H9 (cell line): ENCODE measurements around the gene PCGF5. TPM values are rescaled to one million over a fixed set of nuclear protein-coding genes. Genes with fewer than 3 reads are reported as not detected.

Source experiments
- DNase-seq: peaks from one replicate; pipeline ENCODE4 v3.0.0-alpha.2; 2017
- H2AFZ ChIP-seq: one replicate; pipeline ENCODE4 v1.6.1; 2013; ENCODE audit warnings: mild to moderate bottlenecking, low read length, control low read depth, moderate library complexity
- H2AK5ac ChIP-seq: 2 replicates; pipeline ENCODE4 v1.6.1; 2013; ENCODE audit warnings: low read length, control low read depth, mixed read lengths; ENCODE audit not compliant: insufficient read length
- H2BK120ac ChIP-seq: one replicate; pipeline ENCODE4 v1.6.1; 2013; ENCODE audit warnings: low read depth, mild to moderate bottlenecking, low read length, control low read depth, inconsistent platforms; ENCODE audit not compliant: poor library complexity, severe bottlenecking
- H2BK12ac ChIP-seq: 2 replicates; pipeline ENCODE4 v1.6.1; 2013; ENCODE audit warnings: low read length, control low read depth, mixed read lengths, low read depth; ENCODE audit not compliant: insufficient read length
- H2BK15ac ChIP-seq: 2 replicates; pipeline ENCODE4 v1.6.1; 2013; ENCODE audit warnings: low read depth, low read length, control low read depth
- H2BK20ac ChIP-seq: one replicate; pipeline ENCODE4 v1.6.1; 2013; ENCODE audit warnings: low read depth, mild to moderate bottlenecking, low read length, control low read depth, inconsistent platforms; ENCODE audit not compliant: poor library complexity, severe bottlenecking
- H2BK5ac ChIP-seq: 2 replicates; pipeline ENCODE4 v1.6.1; 2013; ENCODE audit warnings: low read length, control low read depth, mixed read lengths; ENCODE audit not compliant: insufficient read length
- H3K14ac ChIP-seq: 2 replicates; pipeline ENCODE4 v1.6.1; 2013; ENCODE audit warnings: low read length, control low read depth; ENCODE audit not compliant: insufficient read depth
- H3K18ac ChIP-seq: 2 replicates; pipeline ENCODE4 v1.6.1; 2013; ENCODE audit warnings: low read depth, mild to moderate bottlenecking, mixed read lengths, low read length, control low read depth; ENCODE audit not compliant: insufficient read length
- H3K23ac ChIP-seq: 2 replicates; pipeline ENCODE4 v1.6.1; 2013; ENCODE audit warnings: low read length, control low read depth, mixed read lengths, low read depth; ENCODE audit not compliant: insufficient read length
- H3K23me2 ChIP-seq: 2 replicates; pipeline ENCODE4 v1.6.1; 2013; ENCODE audit warnings: low read depth, mild to moderate bottlenecking, mixed read lengths, low read length, control low read depth; ENCODE audit not compliant: insufficient read length, poor library complexity, severe bottlenecking
- H3K27ac ChIP-seq: 2 replicates; pipeline ENCODE4 v1.5.1; 2013; ENCODE audit warnings: low read length, control low read depth, mixed read lengths, low read depth; ENCODE audit not compliant: insufficient read length
- H3K27me3 ChIP-seq: 2 replicates; pipeline ENCODE4 v1.6.1; 2013; ENCODE audit warnings: low read length, control low read depth, inconsistent platforms; ENCODE audit not compliant: insufficient read depth
- H3K4ac ChIP-seq: 2 replicates; pipeline ENCODE4 v1.6.1; 2013; ENCODE audit warnings: low read depth, mild to moderate bottlenecking, control low read depth, inconsistent platforms, low read length, moderate library complexity
- H3K4me1 ChIP-seq: 2 replicates; pipeline ENCODE4 v1.6.1; 2013; ENCODE audit warnings: low read length, control low read depth, inconsistent platforms; ENCODE audit not compliant: insufficient read depth
- H3K4me2 ChIP-seq: 2 replicates; pipeline ENCODE4 v1.6.1; 2013; ENCODE audit warnings: low read length, control low read depth, mixed read lengths; ENCODE audit not compliant: insufficient read length, insufficient read depth
- H3K56ac ChIP-seq: 2 replicates; pipeline ENCODE4 v1.6.1; 2013; ENCODE audit warnings: low read depth, mild to moderate bottlenecking, mixed read lengths, low read length, control low read depth; ENCODE audit not compliant: insufficient read length
- H3K79me1 ChIP-seq: 2 replicates; pipeline ENCODE4 v1.6.1; 2013; ENCODE audit warnings: low read depth, mild to moderate bottlenecking, moderate library complexity, low read length, control low read depth, inconsistent platforms; ENCODE audit not compliant: insufficient read depth, poor library complexity, severe bottlenecking
- H3K79me2 ChIP-seq: 2 replicates; pipeline ENCODE4 v1.6.1; 2013; ENCODE audit warnings: low read length, control low read depth, inconsistent platforms; ENCODE audit not compliant: insufficient read depth
- H3K9ac ChIP-seq: 2 replicates; pipeline ENCODE4 v1.6.1; 2013; ENCODE audit warnings: low read length, control low read depth, mixed read lengths; ENCODE audit not compliant: insufficient read length; ENCODE audit errors: extremely low read depth
- H3K9me3 ChIP-seq: one replicate; pipeline ENCODE4 v1.6.1; 2013; ENCODE audit warnings: low read depth, low read length, inconsistent platforms; ENCODE audit not compliant: control insufficient read depth
- H3T11ph ChIP-seq: one replicate; pipeline ENCODE4 v1.6.1; 2013; ENCODE audit warnings: mild to moderate bottlenecking, low read length, control low read depth, inconsistent platforms
- H4K20me1 ChIP-seq: one replicate; pipeline ENCODE4 v1.6.1; 2013; ENCODE audit not compliant: control insufficient read depth, insufficient read length, insufficient read depth
- H4K5ac ChIP-seq: 2 replicates; pipeline ENCODE4 v1.6.1; 2013; ENCODE audit warnings: low read depth, mild to moderate bottlenecking, mixed read lengths, low read length, control low read depth; ENCODE audit not compliant: insufficient read length
- H4K8ac ChIP-seq: replicated peaks from 2 replicates; pipeline ENCODE4 v1.6.1; 2013; ENCODE audit warnings: low read length, control low read depth, mixed read lengths, low read depth; ENCODE audit not compliant: insufficient read length
- H4K91ac ChIP-seq: 2 replicates; pipeline ENCODE4 v1.6.1; 2013; ENCODE audit warnings: low read depth, mild to moderate bottlenecking, moderate library complexity, mixed read lengths, low read length, control low read depth; ENCODE audit not compliant: insufficient read length
- H3K27ac Mint-ChIP-seq, 3 experiments: 2 replicates in 2 of 3; 3 replicates in 1 of 3; pipeline ENCODE4 v1.8.0; 2020 to 2021; ENCODE audit warnings: mixed read lengths in 3 of 3, mild to moderate bottlenecking in 1 of 3, moderate library complexity in 1 of 3
- H3K27me3 Mint-ChIP-seq: 2 replicates; pipeline ENCODE4 v1.8.0; 2021; ENCODE audit warnings: low read depth, mild to moderate bottlenecking, moderate library complexity, mixed read lengths
- H3K36me3 Mint-ChIP-seq, 3 experiments: 2 replicates in 2 of 3; 3 replicates in 1 of 3; pipeline ENCODE4 v1.8.0; 2020 to 2021; ENCODE audit warnings: low read depth in 3 of 3, mixed read lengths in 3 of 3; ENCODE audit not compliant: insufficient read depth in 1 of 3
- H3K4me1 Mint-ChIP-seq, 2 experiments: 2 replicates each; pipeline ENCODE4 v1.8.0; 2020; ENCODE audit warnings: mixed read lengths in 2 of 2
- H3K4me3 Mint-ChIP-seq, 2 experiments: 2 replicates in 1 of 2; 3 replicates in 1 of 2; pipeline ENCODE4 v1.8.0; 2020 to 2021; ENCODE audit warnings: mild to moderate bottlenecking in 2 of 2, mixed read lengths in 2 of 2, moderate library complexity in 1 of 2
- H3K9me3 Mint-ChIP-seq, 2 experiments: 2 replicates in 1 of 2; 3 replicates in 1 of 2; pipeline ENCODE4 v1.8.0; 2020; ENCODE audit warnings: mild to moderate bottlenecking in 2 of 2, mixed read lengths in 2 of 2, moderate library complexity in 1 of 2
- CTCF ChIP-seq: fragments of 200-600 bp; sonication (generic); conservative IDR thresholded peaks from 3 replicates; pipeline ENCODE4 v1.8.0; 2021; ENCODE audit warnings: antibody characterized with exemption, mild to moderate bottlenecking
- WGBS: extraction: QIAGEN DNeasy Blood & Tissue Kit; methylation state at CpG from one replicate; pipeline ENCODE4 v1.1.7; 2013; ENCODE audit warnings: missing lambda C conversion rate, low lambda C conversion rate, mixed read lengths; ENCODE audit not compliant: insufficient read length; ENCODE audit errors: extremely low coverage; 5-methylcytosine and 5-hydroxymethylcytosine counted together
- total RNA-seq: library from RNA; stranded (reverse); gene quantifications from 2 replicates; pipeline ENCODE4 v1.2.1, GENCODE V29; 2021

PCGF5 gene
- total RNA-seq, 1 experiment from 2014 or later, result 6.9 TPM

DNA sequence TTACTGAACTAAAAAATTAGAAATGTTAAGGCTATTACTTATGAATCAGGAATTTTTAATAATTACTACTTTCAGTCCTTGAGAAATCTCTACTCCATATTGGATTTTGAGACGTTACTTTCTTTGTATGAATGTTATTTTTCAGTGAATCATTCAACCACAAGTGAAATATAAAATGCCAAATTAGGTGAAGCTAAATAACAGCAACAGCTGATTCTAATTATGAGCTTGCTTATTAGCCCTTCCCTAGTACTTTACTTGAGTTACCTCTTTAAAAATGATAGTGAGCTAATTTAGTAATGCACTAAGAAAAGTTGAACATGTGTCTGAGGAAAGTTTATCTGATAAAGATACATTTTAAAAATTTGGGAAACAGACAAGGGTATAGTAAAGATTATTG, 51.4 kb downstream of the PCGF5 start:
- H3K23ac ChIP-seq, result no peak overlapping the region
- no peak overlapping the region for H2BK5ac ChIP-seq
- H2BK20ac ChIP-seq, result no peak overlapping the region
- Mint-ChIP-seq H3K27ac (no peak overlapping the region), H3K36me3 (no peaks in the 10 kb centered on the region), H3K4me3 (no peak overlapping the region), H3K27me3 (no peaks in the 10 kb centered on the region; the same call in 1 of the 2 replicates), H3K4me1 (peaks cover 5% of the 10 kb centered on the region in 2 experiments; a peak in 3 of 4 replicates), H3K9me3 (no peaks in the 10 kb centered on the region)
- H2BK15ac ChIP-seq, result no peak overlapping the region
- no peaks in the 10 kb centered on the region for H3K27me3 ChIP-seq
- no peak overlapping the region for H3K9ac ChIP-seq
- no peak overlapping the region for H2AK5ac ChIP-seq
- H3K79me1 ChIP-seq, result no peaks in the 10 kb centered on the region
- H3K14ac ChIP-seq, result no peak overlapping the region
- H2BK120ac ChIP-seq, result no peak overlapping the region
- H4K5ac ChIP-seq, result no peak overlapping the region
- no peak for TF ChIP-seq CTCF
- DNase-seq, result no peak
- no peak overlapping the region for H2BK12ac ChIP-seq
- no CpG with 5 or more reads among the region's 1 CpG for WGBS
- H3K56ac ChIP-seq, result no peak overlapping the region
- H4K91ac ChIP-seq, result no peak overlapping the region
- H3K4me2 ChIP-seq, result no peak overlapping the region
- no peak overlapping the region for H2AFZ ChIP-seq
- no peaks in the 10 kb centered on the region for H3K23me2 ChIP-seq
- H4K20me1 ChIP-seq, result no peaks in the 10 kb centered on the region
- no peak overlapping the region for H3K27ac ChIP-seq
- H3T11ph ChIP-seq, result no peak overlapping the region
- H3K79me2 ChIP-seq, result no peaks in the 10 kb centered on the region
- no peak overlapping the region for H3K4ac ChIP-seq
- no peaks in the 10 kb centered on the region for H3K4me1 ChIP-seq
- no peaks in the 10 kb centered on the region for H3K9me3 ChIP-seq
- H4K8ac ChIP-seq, result no peak overlapping the region
- no peak overlapping the region for H3K18ac ChIP-seq
